Measurements from ENCODE around the gene B4GALT5. TPM values are rescaled to one million over a fixed set of nuclear protein-coding genes. Genes with fewer than 3 reads are reported as not detected.

B4GALT5 gene
- total RNA-seq, 2 donors from 2014 or later: 9.3 to 12.2 TPM

DNA sequence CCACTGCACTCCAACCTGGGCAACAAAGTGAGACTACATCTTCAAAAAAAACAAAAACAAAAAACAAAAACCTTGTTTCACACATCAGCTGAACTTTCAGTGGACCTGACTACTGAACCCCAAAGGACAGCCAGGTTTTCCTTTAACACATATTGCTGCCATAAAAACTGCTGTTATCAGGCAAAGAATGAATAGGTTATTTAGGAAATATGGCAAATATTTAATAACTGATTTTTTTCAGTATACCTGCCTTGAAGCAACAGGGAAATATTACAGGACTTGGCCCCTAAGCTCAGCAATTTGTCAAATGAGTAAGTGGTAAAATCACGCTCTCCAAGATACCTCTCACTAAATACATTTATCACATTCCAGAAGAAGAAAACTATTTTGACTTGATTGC, 34.0 kb downstream of the B4GALT5 start:
- H3K27me3 ChIP-seq: no peaks in the 10 kb centered on the region
- H3K4me3 ChIP-seq: no peak overlapping the region
- 57 to 66% methylated on average over 1 of the region's 1 CpG for WGBS, 2 donors
- no peak for TF ChIP-seq POLR2A (IDR thresholded peaks at IDR 0.05)
- TF ChIP-seq, protein P1, sequence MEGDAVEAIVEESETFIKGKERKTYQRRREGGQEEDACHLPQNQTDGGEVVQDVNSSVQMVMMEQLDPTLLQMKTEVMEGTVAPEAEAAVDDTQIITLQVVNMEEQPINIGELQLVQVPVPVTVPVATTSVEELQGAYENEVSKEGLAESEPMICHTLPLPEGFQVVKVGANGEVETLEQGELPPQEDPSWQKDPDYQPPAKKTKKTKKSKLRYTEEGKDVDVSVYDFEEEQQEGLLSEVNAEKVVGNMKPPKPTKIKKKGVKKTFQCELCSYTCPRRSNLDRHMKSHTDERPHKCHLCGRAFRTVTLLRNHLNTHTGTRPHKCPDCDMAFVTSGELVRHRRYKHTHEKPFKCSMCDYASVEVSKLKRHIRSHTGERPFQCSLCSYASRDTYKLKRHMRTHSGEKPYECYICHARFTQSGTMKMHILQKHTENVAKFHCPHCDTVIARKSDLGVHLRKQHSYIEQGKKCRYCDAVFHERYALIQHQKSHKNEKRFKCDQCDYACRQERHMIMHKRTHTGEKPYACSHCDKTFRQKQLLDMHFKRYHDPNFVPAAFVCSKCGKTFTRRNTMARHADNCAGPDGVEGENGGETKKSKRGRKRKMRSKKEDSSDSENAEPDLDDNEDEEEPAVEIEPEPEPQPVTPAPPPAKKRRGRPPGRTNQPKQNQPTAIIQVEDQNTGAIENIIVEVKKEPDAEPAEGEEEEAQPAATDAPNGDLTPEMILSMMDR (IDR thresholded peaks at IDR 0.05): no peak
- H3K9me3 ChIP-seq: no peaks in the 10 kb centered on the region
- no peaks in the 10 kb centered on the region for H3K36me3 ChIP-seq (replicated peaks in 1 of 2; ENCODE audit: insufficient read depth in 1 of 2, low read depth in 2 of 2)
- peak overlapping the region in 3 of 4 donors; percentile 73 to 78 (median 77) for H3K27ac ChIP-seq
- H3K4me1 ChIP-seq: peaks cover 68% of the 10 kb centered on the region
- intact Hi-C loops (cut with DNase I): no loop called here
- ATAC-seq: no peak
- no peak for DNase-seq

DNA sequence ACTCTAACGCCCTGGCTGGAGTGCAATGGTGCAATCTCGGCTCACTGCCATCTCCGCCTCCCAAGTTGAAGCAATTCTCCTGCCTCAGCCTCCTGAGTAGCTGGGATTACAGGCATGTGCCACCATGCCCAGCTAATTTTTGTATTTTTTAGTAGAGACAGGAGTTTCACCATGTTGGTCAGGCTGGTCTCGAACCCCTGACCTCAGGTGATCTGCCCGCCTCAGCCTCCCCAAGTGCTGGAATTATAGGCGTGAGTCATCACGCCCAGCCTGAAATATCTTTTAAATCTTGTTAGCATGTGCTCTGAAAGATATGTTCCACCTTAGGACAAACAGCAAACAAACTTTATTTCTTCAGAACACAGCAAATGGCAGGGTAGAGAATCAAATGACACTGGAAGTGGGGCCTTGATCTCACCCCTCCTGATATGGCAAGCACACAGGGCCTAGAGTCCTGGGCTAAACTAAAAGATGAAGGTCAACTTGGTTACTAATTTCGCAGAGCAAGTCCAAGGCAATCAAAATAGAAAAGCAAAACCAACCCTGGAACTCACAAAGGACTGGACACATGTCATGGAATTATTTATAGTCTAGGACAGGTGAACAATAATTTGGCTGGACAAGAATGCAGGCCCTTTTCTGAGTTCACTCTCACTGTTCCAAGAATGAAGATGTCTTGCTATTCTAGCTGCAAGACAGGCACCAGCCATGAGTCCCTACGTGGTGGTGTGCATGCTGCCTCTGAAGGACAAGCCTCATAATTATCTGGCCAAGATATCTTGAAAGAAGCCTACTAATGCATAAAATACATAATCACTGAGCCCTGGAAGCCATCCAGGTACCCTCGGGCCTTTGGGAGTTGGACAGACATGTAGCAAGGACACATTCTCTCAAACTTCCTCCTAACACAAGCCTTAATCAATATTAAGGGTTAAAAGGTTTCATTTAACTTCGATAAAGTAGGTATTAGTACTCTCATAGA, 35.6 kb downstream of the B4GALT5 start:
- Histone ChIP-seq H3K4me1 (peaks cover 69% of the 10 kb centered on the region), H3K27me3 (no peaks in the 10 kb centered on the region), H3K27ac (peak overlapping the region; percentile 53 to 78 (median 75)), H3K36me3 (replicated peaks in 1 of 2; ENCODE audit: insufficient read depth in 1 of 2, low read depth in 2 of 2) (no peaks in the 10 kb centered on the region), H3K9me3 (no peaks in the 10 kb centered on the region), H3K4me3 (no peak overlapping the region)
- 43 to 45% methylated on average over 11 of the region's 11 CpGs for WGBS, 2 donors
- DNase-seq: no peak
- ATAC-seq: peak; percentile 25
- intact Hi-C loops (cut with DNase I): no loop called here
- TF ChIP-seq, protein P1 (IDR thresholded peaks at IDR 0.05): no peak
- no peak for TF ChIP-seq POLR2A (IDR thresholded peaks at IDR 0.05)

DNA sequence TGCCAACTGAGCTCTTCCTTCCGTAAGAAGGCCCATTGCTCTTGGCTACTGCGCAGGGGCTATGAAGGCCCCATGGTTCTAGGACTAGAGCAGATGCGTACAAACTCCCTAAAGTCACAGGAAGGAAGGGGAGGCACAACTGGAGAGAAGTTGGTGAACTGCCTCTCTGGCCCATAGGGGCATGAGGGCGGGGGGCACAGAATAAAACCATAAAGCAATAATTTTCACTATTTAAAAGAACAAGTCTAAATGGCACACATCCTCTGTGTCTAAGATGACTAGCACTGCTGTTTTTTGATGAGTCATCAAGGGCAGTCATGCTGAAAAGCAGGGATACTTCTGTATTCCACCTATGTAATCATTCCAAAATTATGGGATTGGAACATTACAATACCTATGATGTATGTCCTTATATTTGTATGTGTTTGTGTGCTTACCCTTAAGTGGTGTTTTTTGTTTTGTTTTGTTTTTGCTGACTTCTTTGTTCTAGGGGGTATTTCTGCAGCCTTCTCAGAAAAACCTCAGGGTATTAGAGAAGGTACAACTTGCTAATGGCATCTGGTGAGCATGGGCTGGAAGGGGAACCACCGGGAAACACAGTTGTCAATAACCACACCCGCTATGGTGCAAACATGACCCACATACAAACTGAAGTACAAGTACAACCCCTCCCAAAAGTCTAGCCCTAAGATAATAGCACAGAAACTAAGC, 36.9 kb downstream of the B4GALT5 start:
- TF ChIP-seq POLR2A (IDR thresholded peaks at IDR 0.05): no peak
- TF ChIP-seq, protein P1 (IDR thresholded peaks at IDR 0.05): no peak
- Histone ChIP-seq H3K9me3 (no peaks in the 10 kb centered on the region), H3K27ac (peak overlapping the region; percentile 39 to 78 (median 75)), H3K4me1 (peaks cover 68% of the 10 kb centered on the region), H3K36me3 (replicated peaks in 1 of 2; ENCODE audit: insufficient read depth in 1 of 2, low read depth in 2 of 2) (no peaks in the 10 kb centered on the region), H3K4me3 (no peak overlapping the region), H3K27me3 (no peaks in the 10 kb centered on the region)
- intact Hi-C loops (cut with DNase I): no loop called here
- 62 to 65% methylated on average over 6 of the region's 6 CpGs for WGBS, 2 donors
- peak in 1 of 4 donors; percentile 58 for DNase-seq
- no peak for ATAC-seq

DNA sequence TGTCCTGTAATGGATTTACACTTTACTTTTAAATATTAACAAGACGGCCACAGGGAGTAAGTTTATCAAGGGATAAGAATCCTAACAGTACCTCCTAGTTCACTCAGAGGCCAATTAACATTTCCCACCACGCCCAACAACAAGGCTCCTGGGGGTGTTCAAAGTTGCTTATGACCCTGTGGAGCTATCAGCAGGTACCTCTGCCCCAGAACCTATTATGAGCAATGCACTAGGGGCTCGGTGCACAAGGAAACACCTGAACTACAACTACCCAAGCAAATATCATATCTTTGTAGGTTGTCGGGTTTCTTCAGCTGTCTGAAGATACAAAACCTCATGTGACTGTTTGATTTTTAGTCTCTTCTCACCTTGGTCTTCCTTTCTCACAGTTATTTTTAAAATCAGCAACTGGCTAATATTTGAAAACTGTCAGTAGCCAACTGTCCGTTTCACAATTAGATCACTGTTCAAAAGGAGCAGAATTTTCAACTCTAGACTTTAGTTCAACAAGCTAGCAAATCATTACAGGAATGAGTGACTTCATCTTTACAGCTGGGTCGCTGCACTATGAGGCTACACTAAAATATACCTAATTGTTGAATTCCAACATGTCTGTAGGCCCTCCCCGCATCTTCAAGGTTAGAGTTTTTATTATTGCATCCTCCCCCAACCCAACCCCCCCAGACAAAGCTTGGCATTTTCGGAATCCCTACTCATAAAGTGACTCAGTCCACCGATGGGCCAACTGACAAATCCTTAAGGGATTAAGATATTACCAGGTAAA, 38.1 kb downstream of the B4GALT5 start:
- no peaks in the 10 kb centered on the region for H3K36me3 ChIP-seq (replicated peaks in 1 of 2; ENCODE audit: insufficient read depth in 1 of 2, low read depth in 2 of 2)
- peak; percentile 60 for ATAC-seq
- H3K27ac ChIP-seq: peak overlapping the region; percentile 39 to 78 (median 75)
- no peak overlapping the region for H3K4me3 ChIP-seq
- peaks cover 62% of the 10 kb centered on the region for H3K4me1 ChIP-seq
- intact Hi-C loops (cut with DNase I): no loop called here
- no peaks in the 10 kb centered on the region for H3K27me3 ChIP-seq
- DNase-seq: no peak
- TF ChIP-seq, protein P1 (IDR thresholded peaks at IDR 0.05): no peak
- TF ChIP-seq POLR2A (IDR thresholded peaks at IDR 0.05): no peak
- 48 to 54% methylated on average over 9 of the region's 9 CpGs for WGBS, 2 donors
- no peaks in the 10 kb centered on the region for H3K9me3 ChIP-seq

All from body of pancreas (tissue), 4 donors.